Liver (tissue), 9 donors: ENCODE results near the gene IQCM. TPM values are rescaled to one million over a fixed set of nuclear protein-coding genes. Genes with fewer than 3 reads are reported as not detected.

ENCODE experiments used
- DNase-seq: peaks from one replicate; pipeline ENCODE4 v3.0.0-alpha.2; 2017; ENCODE audit warnings: low spot score
- H3K27ac ChIP-seq, 2 donors: one replicate each; pipeline ENCODE4 v1.7.0; 2013; ENCODE audit warnings: inconsistent platforms in 2 of 2, low read length in 2 of 2, control low read depth in 1 of 2, low read depth in 1 of 2, mild to moderate bottlenecking in 1 of 2
- H3K27me3 ChIP-seq, 4 donors: one replicate each; pipeline versions ENCODE4 v1.6.1 to v1.7.0; 2013; ENCODE audit warnings: low read length in 3 of 4, inconsistent platforms in 1 of 4, mild to moderate bottlenecking in 1 of 4, moderate library complexity in 1 of 4; ENCODE audit not compliant: control insufficient read depth in 4 of 4, insufficient read depth in 4 of 4
- H3K36me3 ChIP-seq, 4 donors: one replicate each; pipeline versions ENCODE4 v1.6.1 to v1.7.0; 2013; ENCODE audit warnings: low read length in 3 of 4, mild to moderate bottlenecking in 3 of 4, low read depth in 1 of 4, moderate library complexity in 1 of 4; ENCODE audit not compliant: control insufficient read depth in 4 of 4, insufficient read depth in 3 of 4
- H3K4me1 ChIP-seq, 4 donors: one replicate each; pipeline versions ENCODE4 v1.6.1 to v1.7.0; 2013; ENCODE audit warnings: low read length in 3 of 4, mild to moderate bottlenecking in 3 of 4, moderate library complexity in 1 of 4; ENCODE audit not compliant: control insufficient read depth in 4 of 4, insufficient read depth in 4 of 4
- H3K4me3 ChIP-seq, 3 donors: one replicate each; pipeline versions ENCODE4 v1.6.1 to v1.7.0; 2013; ENCODE audit warnings: low read length in 3 of 3, control low read depth in 1 of 3, low read depth in 1 of 3, mild to moderate bottlenecking in 1 of 3
- H3K9ac ChIP-seq, 2 donors: one replicate each; pipeline ENCODE4 v1.7.0; 2013; ENCODE audit warnings: low read length in 2 of 2, mild to moderate bottlenecking in 2 of 2, moderate library complexity in 2 of 2, control low read depth in 1 of 2, low read depth in 1 of 2
- H3K9me3 ChIP-seq, 4 donors: one replicate each; pipeline versions ENCODE4 v1.6.1 to v1.7.0; 2013; ENCODE audit warnings: low read length in 3 of 4; ENCODE audit not compliant: control insufficient read depth in 4 of 4
- EGR1 ChIP-seq, 2 donors: IDR thresholded peaks; 2 replicates each; pipeline ENCODE4 v1.6.1; 2016 to 2018; ENCODE audit warnings: antibody characterized with exemption in 2 of 2, low read depth in 2 of 2
- FOXA1 ChIP-seq: IDR thresholded peaks from 2 replicates; pipeline ENCODE4 v1.6.1; 2016; ENCODE audit warnings: antibody characterized with exemption
- FOXA2 ChIP-seq: IDR thresholded peaks from 2 replicates; pipeline ENCODE4 v1.6.1; 2016; ENCODE audit warnings: antibody characterized with exemption
- GABPA ChIP-seq, 2 donors: IDR thresholded peaks in 1 of 2; conservative IDR thresholded peaks in 1 of 2; 2 replicates each; pipeline ENCODE4 v1.6.1; 2016; ENCODE audit warnings: antibody characterized with exemption in 2 of 2, mild to moderate bottlenecking in 1 of 2, moderate library complexity in 1 of 2
- HNF4A ChIP-seq, 2 donors: conservative IDR thresholded peaks; 2 replicates each; pipeline ENCODE4 v1.6.1; 2016; ENCODE audit warnings: antibody characterized with exemption in 2 of 2, mild to moderate bottlenecking in 2 of 2
- HNF4G ChIP-seq: IDR thresholded peaks from 2 replicates; pipeline ENCODE4 v1.6.1; 2016; ENCODE audit warnings: antibody characterized with exemption
- JUND ChIP-seq, 2 donors: IDR thresholded peaks; 2 replicates each; pipeline ENCODE4 v1.6.1; 2016; ENCODE audit warnings: antibody characterized with exemption in 2 of 2
- NR2F2 ChIP-seq: IDR thresholded peaks from 2 replicates; pipeline ENCODE4 v1.6.1; 2016; ENCODE audit warnings: antibody characterized with exemption
- RAD21 ChIP-seq, 2 donors: IDR thresholded peaks; 2 replicates each; pipeline ENCODE4 v1.6.1; 2016; ENCODE audit warnings: antibody characterized with exemption in 2 of 2, mild to moderate bottlenecking in 2 of 2
- RXRA ChIP-seq, 2 donors: IDR thresholded peaks; 2 replicates each; pipeline ENCODE4 v1.6.1; 2017 to 2018; ENCODE audit warnings: antibody characterized with exemption in 2 of 2, mild to moderate bottlenecking in 1 of 2
- SP1 ChIP-seq: IDR thresholded peaks from 2 replicates; pipeline ENCODE4 v1.6.1; 2018; ENCODE audit warnings: antibody characterized with exemption, mild to moderate bottlenecking
- TAF1 ChIP-seq: conservative IDR thresholded peaks from 2 replicates; pipeline ENCODE4 v1.6.1; 2016; ENCODE audit warnings: antibody characterized with exemption, mild to moderate bottlenecking
- YY1 ChIP-seq: IDR thresholded peaks from 2 replicates; pipeline ENCODE4 v1.6.1; 2016; ENCODE audit warnings: antibody characterized with exemption, mild to moderate bottlenecking
- WGBS: extraction: QIAGEN DNeasy Blood & Tissue Kit; methylation state at CpG from one replicate; pipeline ENCODE4 v1.1.7; 2013; 5-methylcytosine and 5-hydroxymethylcytosine counted together
- polyA plus RNA-seq, 2 donors: library from polyadenylated mRNA; stranded (reverse) in 1 of 2; unstranded in 1 of 2; fragments of 200-250 nt in 1 of 2; fragments of >200 nt in 1 of 2; fragmentation: Nextera tagmentation in 1 of 2; extraction: Ambion mirVana in 1 of 2; gene quantifications; one replicate each; pipeline versions ENCODE4 v1.2.1 to v1.2.3, GENCODE V29; 2013 to 2015
- total RNA-seq, 2 donors: library from RNA; depleted of rRNA; stranded (reverse); fragments of >200 nt; gene quantifications; one replicate each; pipeline ENCODE4 v1.2.3, GENCODE V29; 2014
- TF ChIP-seq, protein P1 (sequence below): IDR thresholded peaks from 2 replicates; pipeline ENCODE4 v1.6.1; 2016; ENCODE audit warnings: antibody characterized with exemption, mild to moderate bottlenecking
- TF ChIP-seq, protein P2 (sequence below): IDR thresholded peaks from 2 replicates; pipeline ENCODE4 v1.6.1; 2016; ENCODE audit warnings: antibody characterized with exemption
- TF ChIP-seq, protein P3 (sequence below): IDR thresholded peaks from 2 replicates; pipeline ENCODE4 v1.6.1; 2016; ENCODE audit warnings: antibody characterized with exemption
- TF ChIP-seq, protein P4 (sequence below): fragments of 150-350 bp; IDR thresholded peaks from 2 replicates; pipeline ENCODE4 v1.5.1; 2017; ENCODE audit warnings: improper control_type of control experiment, low read depth, low read length; ENCODE audit not compliant: missing input control
- TF ChIP-seq, protein P5 (sequence below): IDR thresholded peaks from 2 replicates; pipeline ENCODE4 v1.6.1; 2016; ENCODE audit warnings: antibody characterized with exemption
- donor health status: healthy.
- donor health status: healthy.
- donor health status: healthy.
- donor health status: healthy.
- donor health status: healthy.

Gene IQCM
- total and polyA plus RNA-seq, 4 donors: 0.08 TPM; not detected in 3

DNA sequence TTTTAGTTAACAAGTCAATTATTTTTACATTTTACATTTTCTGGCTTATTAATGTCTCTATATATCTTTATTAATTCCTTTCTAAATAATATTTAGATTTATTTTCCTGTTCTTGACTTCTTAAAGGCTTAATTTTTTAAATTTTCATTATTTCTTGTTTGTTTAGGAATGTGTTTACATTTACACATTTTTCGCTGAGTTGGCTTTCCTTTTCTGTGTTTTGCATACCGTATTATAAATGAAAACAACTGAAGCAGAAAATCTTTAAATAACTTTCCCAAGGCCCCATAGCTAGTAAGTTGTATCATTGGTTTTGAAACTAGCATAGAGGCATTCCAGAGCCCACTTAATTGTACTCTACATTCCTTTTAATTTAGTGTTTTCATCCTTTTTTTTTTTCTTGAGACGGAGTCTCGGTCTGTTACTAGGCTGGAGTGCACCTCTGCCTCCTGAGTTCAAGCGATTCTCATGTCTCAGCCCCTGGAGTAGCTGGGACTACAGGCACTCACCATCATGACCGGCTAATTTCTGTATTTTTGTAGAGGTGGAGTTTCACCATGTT is 261.6 kb downstream of the IQCM start:
- no peaks in the 10 kb centered on the region for H3K27me3 ChIP-seq
- H3K36me3 ChIP-seq: no peaks in the 10 kb centered on the region
- H3K9ac ChIP-seq: no peak overlapping the region
- H3K4me3 ChIP-seq: no peak overlapping the region
- no peak for TF ChIP-seq SP1
- TF ChIP-seq, protein P1, sequence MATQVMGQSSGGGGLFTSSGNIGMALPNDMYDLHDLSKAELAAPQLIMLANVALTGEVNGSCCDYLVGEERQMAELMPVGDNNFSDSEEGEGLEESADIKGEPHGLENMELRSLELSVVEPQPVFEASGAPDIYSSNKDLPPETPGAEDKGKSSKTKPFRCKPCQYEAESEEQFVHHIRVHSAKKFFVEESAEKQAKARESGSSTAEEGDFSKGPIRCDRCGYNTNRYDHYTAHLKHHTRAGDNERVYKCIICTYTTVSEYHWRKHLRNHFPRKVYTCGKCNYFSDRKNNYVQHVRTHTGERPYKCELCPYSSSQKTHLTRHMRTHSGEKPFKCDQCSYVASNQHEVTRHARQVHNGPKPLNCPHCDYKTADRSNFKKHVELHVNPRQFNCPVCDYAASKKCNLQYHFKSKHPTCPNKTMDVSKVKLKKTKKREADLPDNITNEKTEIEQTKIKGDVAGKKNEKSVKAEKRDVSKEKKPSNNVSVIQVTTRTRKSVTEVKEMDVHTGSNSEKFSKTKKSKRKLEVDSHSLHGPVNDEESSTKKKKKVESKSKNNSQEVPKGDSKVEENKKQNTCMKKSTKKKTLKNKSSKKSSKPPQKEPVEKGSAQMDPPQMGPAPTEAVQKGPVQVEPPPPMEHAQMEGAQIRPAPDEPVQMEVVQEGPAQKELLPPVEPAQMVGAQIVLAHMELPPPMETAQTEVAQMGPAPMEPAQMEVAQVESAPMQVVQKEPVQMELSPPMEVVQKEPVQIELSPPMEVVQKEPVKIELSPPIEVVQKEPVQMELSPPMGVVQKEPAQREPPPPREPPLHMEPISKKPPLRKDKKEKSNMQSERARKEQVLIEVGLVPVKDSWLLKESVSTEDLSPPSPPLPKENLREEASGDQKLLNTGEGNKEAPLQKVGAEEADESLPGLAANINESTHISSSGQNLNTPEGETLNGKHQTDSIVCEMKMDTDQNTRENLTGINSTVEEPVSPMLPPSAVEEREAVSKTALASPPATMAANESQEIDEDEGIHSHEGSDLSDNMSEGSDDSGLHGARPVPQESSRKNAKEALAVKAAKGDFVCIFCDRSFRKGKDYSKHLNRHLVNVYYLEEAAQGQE: no peak
- no peak for TF ChIP-seq FOXA1
- TF ChIP-seq RAD21 (IDR thresholded peaks at IDR 0.05): no peak
- TF ChIP-seq FOXA2: no peak
- TF ChIP-seq, protein P2, sequence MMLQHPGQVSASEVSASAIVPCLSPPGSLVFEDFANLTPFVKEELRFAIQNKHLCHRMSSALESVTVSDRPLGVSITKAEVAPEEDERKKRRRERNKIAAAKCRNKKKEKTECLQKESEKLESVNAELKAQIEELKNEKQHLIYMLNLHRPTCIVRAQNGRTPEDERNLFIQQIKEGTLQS: no peak
- TF ChIP-seq, protein P3, sequence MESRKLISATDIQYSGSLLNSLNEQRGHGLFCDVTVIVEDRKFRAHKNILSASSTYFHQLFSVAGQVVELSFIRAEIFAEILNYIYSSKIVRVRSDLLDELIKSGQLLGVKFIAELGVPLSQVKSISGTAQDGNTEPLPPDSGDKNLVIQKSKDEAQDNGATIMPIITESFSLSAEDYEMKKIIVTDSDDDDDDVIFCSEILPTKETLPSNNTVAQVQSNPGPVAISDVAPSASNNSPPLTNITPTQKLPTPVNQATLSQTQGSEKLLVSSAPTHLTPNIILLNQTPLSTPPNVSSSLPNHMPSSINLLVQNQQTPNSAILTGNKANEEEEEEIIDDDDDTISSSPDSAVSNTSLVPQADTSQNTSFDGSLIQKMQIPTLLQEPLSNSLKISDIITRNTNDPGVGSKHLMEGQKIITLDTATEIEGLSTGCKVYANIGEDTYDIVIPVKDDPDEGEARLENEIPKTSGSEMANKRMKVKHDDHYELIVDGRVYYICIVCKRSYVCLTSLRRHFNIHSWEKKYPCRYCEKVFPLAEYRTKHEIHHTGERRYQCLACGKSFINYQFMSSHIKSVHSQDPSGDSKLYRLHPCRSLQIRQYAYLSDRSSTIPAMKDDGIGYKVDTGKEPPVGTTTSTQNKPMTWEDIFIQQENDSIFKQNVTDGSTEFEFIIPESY: no peak
- TF ChIP-seq JUND (IDR thresholded peaks at IDR 0.05): no peak
- no peak for TF ChIP-seq HNF4A (conservative IDR thresholded peaks at IDR 0.05)
- TF ChIP-seq TAF1: no peak
- TF ChIP-seq GABPA (IDR thresholded peaks at IDR 0.05 in 1 of 2, conservative IDR thresholded peaks at IDR 0.05 in 1 of 2): no peak
- TF ChIP-seq, protein P4, sequence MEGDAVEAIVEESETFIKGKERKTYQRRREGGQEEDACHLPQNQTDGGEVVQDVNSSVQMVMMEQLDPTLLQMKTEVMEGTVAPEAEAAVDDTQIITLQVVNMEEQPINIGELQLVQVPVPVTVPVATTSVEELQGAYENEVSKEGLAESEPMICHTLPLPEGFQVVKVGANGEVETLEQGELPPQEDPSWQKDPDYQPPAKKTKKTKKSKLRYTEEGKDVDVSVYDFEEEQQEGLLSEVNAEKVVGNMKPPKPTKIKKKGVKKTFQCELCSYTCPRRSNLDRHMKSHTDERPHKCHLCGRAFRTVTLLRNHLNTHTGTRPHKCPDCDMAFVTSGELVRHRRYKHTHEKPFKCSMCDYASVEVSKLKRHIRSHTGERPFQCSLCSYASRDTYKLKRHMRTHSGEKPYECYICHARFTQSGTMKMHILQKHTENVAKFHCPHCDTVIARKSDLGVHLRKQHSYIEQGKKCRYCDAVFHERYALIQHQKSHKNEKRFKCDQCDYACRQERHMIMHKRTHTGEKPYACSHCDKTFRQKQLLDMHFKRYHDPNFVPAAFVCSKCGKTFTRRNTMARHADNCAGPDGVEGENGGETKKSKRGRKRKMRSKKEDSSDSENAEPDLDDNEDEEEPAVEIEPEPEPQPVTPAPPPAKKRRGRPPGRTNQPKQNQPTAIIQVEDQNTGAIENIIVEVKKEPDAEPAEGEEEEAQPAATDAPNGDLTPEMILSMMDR: no peak
- no peak for TF ChIP-seq NR2F2
- TF ChIP-seq EGR1 (IDR thresholded peaks at IDR 0.05; ENCODE audit: low read depth in 2 of 2): no peak
- no peak for TF ChIP-seq YY1
- no peak for TF ChIP-seq HNF4G
- TF ChIP-seq, protein P5, sequence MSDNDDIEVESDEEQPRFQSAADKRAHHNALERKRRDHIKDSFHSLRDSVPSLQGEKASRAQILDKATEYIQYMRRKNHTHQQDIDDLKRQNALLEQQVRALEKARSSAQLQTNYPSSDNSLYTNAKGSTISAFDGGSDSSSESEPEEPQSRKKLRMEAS: no peak
- no peak for TF ChIP-seq RXRA (IDR thresholded peaks at IDR 0.05)
- no peaks in the 10 kb centered on the region for H3K9me3 ChIP-seq
- WGBS: 93% methylated on average over 6 of the region's 6 CpGs
- no peak overlapping the region for H3K27ac ChIP-seq
- DNase-seq: no peak
- H3K4me1 ChIP-seq: no peaks in the 10 kb centered on the region
